Keratinocyte (primary cell): ENCODE results near the gene AK8.

Experiments
- EZH2 ChIP-seq: IDR thresholded peaks from one replicate; pipeline ENCODE4 v1.6.1; 2012; ENCODE audit warnings: inconsistent platforms, mild to moderate bottlenecking, low read length, moderate library complexity
- TF ChIP-seq, protein P1 (sequence below), 3 experiments: IDR thresholded peaks in 1 of 3; conservative IDR thresholded peaks in 1 of 3; optimal IDR thresholded peaks in 1 of 3; 2 replicates in 2 of 3; 3 replicates in 1 of 3; pipeline versions ENCODE3 to v1.5.1; 2011; ENCODE audit warnings: low read length in 3 of 3, mild to moderate bottlenecking in 3 of 3, moderate library complexity in 2 of 3, control low read depth in 1 of 3, inconsistent platforms in 1 of 3; ENCODE audit not compliant: insufficient read depth in 2 of 3; ENCODE audit errors: extremely low read depth in 1 of 3

GRCh38 chr9:132739710-132740310 lies 138.3 kb downstream of the AK8 start:
- TF ChIP-seq, protein P1, sequence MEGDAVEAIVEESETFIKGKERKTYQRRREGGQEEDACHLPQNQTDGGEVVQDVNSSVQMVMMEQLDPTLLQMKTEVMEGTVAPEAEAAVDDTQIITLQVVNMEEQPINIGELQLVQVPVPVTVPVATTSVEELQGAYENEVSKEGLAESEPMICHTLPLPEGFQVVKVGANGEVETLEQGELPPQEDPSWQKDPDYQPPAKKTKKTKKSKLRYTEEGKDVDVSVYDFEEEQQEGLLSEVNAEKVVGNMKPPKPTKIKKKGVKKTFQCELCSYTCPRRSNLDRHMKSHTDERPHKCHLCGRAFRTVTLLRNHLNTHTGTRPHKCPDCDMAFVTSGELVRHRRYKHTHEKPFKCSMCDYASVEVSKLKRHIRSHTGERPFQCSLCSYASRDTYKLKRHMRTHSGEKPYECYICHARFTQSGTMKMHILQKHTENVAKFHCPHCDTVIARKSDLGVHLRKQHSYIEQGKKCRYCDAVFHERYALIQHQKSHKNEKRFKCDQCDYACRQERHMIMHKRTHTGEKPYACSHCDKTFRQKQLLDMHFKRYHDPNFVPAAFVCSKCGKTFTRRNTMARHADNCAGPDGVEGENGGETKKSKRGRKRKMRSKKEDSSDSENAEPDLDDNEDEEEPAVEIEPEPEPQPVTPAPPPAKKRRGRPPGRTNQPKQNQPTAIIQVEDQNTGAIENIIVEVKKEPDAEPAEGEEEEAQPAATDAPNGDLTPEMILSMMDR (optimal IDR thresholded peaks at IDR 0.05 in 1 of 3, IDR thresholded peaks at IDR 0.05 in 1 of 3, conservative IDR thresholded peaks at IDR 0.05 in 1 of 3; ENCODE audit: extremely low read depth in 1 of 3, insufficient read depth in 2 of 3, low read length in 3 of 3), result no peak
- no peak for TF ChIP-seq EZH2
